Tibial nerve (tissue), 4 donors: ENCODE data around the gene NCSTN.

ENCODE experiments used
- EP300 ChIP-seq, 2 donors: sonication (generic); formaldehyde crosslinking; IDR thresholded peaks; one replicate each; pipeline ENCODE4 v1.6.1; 2017; ENCODE audit warnings: antibody characterized with exemption in 2 of 2, mild to moderate bottlenecking in 1 of 2
- TF ChIP-seq, protein P1 (sequence below), 5 experiments: fragments of 200-600 bp in 3 of 5; fragments of 450-650 bp in 2 of 5; sonication (generic) in 3 of 5; IDR thresholded peaks; one replicate each; pipeline ENCODE4 v1.5.1; 2016 to 2019; ENCODE audit warnings: antibody characterized with exemption in 5 of 5, mild to moderate bottlenecking in 3 of 5, moderate library complexity in 2 of 5

DNA sequence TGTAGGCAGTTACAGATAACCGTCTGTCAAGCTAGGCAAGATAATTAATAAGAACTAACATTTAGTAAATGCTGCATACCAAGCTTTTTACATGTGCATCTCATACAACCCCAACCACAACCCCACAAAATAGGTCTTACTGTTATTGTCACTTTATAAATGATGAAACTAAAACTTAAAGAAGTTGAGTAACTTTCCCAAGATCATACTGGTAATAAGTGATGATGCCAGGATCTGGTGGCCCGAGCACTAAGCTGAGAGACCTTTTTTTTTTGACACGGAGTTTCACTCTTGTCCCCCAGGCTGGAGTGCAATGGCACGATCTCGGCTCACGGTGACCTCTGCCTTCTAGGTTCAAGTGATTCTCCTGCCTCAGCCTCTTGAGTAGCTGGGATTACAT, 1.8 kb downstream of the NCSTN start:
- TF ChIP-seq EP300 (IDR thresholded peaks at IDR 0.05), result no peak
- TF ChIP-seq, protein P1, sequence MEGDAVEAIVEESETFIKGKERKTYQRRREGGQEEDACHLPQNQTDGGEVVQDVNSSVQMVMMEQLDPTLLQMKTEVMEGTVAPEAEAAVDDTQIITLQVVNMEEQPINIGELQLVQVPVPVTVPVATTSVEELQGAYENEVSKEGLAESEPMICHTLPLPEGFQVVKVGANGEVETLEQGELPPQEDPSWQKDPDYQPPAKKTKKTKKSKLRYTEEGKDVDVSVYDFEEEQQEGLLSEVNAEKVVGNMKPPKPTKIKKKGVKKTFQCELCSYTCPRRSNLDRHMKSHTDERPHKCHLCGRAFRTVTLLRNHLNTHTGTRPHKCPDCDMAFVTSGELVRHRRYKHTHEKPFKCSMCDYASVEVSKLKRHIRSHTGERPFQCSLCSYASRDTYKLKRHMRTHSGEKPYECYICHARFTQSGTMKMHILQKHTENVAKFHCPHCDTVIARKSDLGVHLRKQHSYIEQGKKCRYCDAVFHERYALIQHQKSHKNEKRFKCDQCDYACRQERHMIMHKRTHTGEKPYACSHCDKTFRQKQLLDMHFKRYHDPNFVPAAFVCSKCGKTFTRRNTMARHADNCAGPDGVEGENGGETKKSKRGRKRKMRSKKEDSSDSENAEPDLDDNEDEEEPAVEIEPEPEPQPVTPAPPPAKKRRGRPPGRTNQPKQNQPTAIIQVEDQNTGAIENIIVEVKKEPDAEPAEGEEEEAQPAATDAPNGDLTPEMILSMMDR (IDR thresholded peaks at IDR 0.05), result no peak
